Activated CD8-positive, alpha-beta memory T cell treated with anti-CD3 and anti-CD28 coated beads, Interleukin-2, amount 50 U/mL, for 24 hours (primary cell): ENCODE results near the gene PLIN1.
"Not testable (repeated sequence)": the region's sequence is repeated elsewhere in the genome, so short reads cannot be mapped to it uniquely, and the experiment has no call there.

Experiments
- DNase-seq: peaks from one replicate; pipeline ENCODE4 v3.0.0-alpha.2; 2020; ENCODE audit errors: extremely low read depth

Gene PLIN1, protein sequence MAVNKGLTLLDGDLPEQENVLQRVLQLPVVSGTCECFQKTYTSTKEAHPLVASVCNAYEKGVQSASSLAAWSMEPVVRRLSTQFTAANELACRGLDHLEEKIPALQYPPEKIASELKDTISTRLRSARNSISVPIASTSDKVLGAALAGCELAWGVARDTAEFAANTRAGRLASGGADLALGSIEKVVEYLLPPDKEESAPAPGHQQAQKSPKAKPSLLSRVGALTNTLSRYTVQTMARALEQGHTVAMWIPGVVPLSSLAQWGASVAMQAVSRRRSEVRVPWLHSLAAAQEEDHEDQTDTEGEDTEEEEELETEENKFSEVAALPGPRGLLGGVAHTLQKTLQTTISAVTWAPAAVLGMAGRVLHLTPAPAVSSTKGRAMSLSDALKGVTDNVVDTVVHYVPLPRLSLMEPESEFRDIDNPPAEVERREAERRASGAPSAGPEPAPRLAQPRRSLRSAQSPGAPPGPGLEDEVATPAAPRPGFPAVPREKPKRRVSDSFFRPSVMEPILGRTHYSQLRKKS

DNA sequence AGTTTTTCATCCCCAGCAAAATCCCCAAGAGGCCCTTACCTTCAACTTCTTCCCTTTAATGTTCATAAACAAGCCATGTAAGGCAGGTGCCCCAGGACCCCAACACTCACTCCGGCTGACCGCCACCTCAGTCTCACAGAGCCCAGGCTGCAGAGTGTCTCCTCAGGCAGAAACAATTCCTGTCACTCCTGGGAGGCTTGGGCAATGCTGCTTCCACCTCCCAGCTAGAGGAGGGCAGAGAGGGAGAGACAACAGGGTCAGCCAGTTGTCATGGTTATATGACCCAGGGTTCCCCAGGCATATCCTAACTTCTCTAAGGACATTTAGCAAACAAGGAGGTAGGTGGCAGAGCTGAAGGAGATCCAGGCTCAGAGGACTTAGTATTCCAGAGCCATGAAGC lies at the start of gene PLIN1:
PLIN1 (minus strand) TSS at position 156 of the 400 bp plus-strand sequence. CDS start 1,878 bp downstream, outside the sequence.
- no peak for DNase-seq

- DNase-seq = no peak
These were observed 49.1 kb upstream of the PLIN1 start for GRCh38 chr15:89728254-89728653.

- DNase-seq = no peak
These were observed 45.9 kb upstream of the PLIN1 start for GRCh38 chr15:89725064-89725463.

- no peak for DNase-seq
These were observed 45.5 kb upstream of the PLIN1 start for GRCh38 chr15:89724621-89725020.

- DNase-seq = no peak
These were observed 43.9 kb upstream of the PLIN1 start for GRCh38 chr15:89723031-89723430.

- DNase-seq = no peak
These were observed 35.6 kb upstream of the PLIN1 start for GRCh38 chr15:89714775-89715174.

DNA sequence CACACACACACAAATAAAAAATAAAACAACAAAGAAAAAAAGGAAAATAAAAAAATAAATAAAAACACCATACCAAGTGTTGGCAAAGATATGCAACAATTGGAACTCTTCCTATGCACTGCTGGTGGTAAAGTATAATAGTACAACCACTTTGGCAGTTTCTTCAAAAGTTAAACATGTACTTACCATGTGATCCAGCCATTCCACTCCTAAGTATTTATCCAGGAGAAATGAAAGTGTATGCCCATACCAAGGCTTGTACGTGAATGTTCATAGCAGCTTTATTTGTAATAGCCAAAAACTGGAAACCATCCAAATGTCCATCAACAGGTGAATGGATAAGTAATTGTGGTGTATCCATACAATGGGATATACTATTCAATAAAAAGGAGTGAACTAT lies 28.4 kb upstream of the PLIN1 start:
- no peak for DNase-seq

DNA sequence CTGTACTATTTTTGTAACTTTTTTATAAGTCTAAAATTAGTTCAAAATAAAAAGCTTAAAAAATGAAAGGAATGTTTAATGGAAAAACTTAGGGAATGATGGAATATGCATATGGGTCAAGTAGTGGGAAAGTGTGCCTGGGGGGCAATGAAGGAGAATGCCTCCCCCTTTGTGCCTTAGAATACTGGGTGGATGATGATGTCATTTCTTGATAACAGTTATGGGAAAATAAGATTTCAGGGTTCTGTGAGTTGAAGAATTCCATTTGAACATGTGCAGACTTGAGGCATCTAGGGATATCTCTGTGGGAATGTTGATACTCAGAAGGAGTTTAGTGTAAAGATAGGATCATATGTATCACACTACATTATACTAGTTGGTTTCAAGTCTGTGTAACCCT lies 25.2 kb upstream of the PLIN1 start:
- no peak for DNase-seq

DNA sequence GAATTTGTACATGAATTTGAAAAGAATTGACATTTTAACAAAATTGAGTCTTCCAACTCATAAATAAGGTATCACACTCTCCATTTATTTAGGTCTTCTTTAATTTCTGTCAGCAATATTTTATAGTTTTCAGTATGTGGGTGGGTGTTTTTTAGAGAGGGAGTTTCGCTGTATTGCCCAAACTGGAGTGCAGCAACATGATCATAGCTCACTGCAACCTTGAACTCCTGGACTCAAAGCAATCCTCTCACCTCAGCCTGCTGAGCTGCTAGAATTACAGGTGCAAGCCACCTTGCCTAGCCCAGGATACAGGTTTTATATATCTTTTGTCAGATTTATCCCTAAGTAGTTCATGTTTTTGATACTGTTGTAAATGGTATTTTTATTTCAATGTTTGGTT lies 16.0 kb upstream of the PLIN1 start:
- DNase-seq = no peak

DNA sequence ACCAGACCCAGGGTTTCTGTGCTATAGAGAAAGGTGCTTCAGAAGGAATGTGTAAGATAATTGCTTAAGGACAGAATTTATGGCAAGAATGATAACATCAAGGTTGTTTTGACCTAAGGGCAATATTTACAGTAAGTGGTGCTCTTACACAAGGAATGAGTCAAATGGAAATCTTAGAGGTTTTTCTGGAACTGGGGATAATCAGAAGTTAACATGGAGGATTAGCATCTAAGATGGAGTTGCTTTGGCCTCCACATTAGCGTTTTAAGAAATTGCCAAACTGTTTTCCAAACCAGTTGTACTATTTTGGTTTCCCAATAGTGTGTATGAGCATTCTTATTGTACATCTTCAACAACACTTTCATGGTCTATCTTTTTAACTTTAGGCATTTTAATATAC lies 14.5 kb upstream of the PLIN1 start:
- DNase-seq = no peak

DNA sequence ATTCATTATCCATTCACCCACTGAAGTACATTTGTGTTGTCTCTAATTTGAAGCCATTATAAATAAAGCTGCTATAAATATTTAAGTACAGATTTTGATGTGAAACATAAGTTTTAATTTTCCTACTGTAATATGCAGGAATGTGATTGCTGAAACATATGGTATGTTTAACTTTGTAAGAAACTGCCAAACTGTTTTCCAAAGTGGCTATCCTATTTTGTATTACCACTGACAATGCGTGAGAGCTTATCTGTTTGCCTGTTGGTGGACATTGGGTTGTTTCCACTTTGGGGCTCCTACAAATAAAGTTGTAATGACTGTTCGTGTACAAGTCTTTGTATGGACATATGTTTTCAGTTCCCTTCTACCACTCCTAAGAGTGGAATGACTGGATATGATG lies 13.9 kb upstream of the PLIN1 start:
- no peak for DNase-seq

GRCh38 chr15:89690276-89691218 lies 11.4 kb upstream of the PLIN1 start, which contains the start of the genes PEX11A and WDR93:
PEX11A (minus strand) TSS chr15:89690754; CDS start chr15:89690632, 122 bp downstream.
WDR93 (plus strand) TSS chr15:89690811; CDS start chr15:89701747, 10,936 bp downstream.
- peak; percentile 41 for DNase-seq

GRCh38 chr15:89689930-89690275 lies 10.7 kb upstream of the PLIN1 start:
- DNase-seq = not testable (repeated sequence)

DNA sequence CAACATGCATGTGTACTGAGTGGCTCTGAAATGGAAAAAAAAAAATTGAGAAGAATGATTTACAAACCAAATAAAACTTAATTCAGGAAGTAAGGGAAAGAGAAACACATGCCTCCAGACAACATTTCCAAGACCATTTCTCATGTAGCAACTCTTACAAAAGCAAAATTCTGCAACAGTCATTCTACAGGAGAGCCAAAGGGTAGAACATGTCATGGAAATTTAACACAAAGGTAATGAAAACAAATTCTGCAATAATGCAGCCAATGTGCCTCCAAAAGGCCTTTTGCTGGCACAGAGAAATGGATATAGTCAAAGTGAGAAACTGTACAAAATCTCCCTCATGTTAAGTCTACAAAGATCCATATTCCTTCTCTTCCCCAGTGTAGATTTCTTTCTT lies 7.4 kb upstream of the PLIN1 start:
- no peak for DNase-seq

DNA sequence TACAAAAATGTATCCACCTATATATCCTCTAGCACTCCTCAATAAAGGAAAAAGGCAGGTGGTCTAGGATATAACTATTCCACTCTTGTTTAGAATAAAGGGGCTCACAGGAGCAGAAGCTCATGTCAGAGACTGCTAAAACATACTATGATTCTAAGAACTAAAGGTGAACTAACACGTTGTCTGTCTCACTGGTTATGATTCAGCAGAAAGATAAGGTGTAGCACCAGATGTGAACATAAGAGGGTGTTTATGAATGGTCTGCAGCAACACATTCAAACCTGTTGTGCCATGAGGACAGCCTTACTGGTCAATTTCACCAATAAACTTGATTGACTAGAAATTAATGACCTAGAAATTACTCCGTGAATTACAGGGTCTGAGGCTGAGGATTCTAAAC lies 6.8 kb upstream of the PLIN1 start:
- DNase-seq = no peak

- DNase-seq = no peak
These were observed 2.0 kb upstream of the PLIN1 start for GRCh38 chr15:89681146-89681545.

- DNase-seq = no peak
These were observed 1.2 kb upstream of the PLIN1 start for GRCh38 chr15:89680282-89680873.

- no peak for DNase-seq
These were observed 1.8 kb downstream of the PLIN1 start for GRCh38 chr15:89677381-89677780.

- no peak for DNase-seq
These were observed 3.6 kb downstream of the PLIN1 start for GRCh38 chr15:89675606-89676005.

DNA sequence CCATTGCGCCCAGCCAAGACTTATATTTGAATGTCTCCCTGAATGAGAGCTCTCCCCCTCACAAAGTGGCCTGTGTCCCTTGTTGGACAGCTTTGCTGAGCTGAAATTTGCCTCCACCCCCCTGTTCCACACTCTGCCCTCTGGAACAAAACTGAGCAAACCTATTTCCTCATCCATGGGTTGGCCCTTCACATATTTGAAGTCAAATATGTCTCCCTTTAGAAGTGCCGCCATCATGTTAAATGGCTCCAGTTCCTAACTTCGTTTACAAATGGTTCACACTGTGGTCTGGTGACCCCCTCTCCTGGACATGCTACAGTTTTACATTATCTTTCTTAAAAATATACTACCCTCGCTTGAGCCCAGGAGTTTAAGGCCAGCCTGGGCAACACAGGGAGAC lies 4.6 kb downstream of the PLIN1 start:
- DNase-seq = no peak

- no peak for DNase-seq
These were observed 6.0 kb downstream of the PLIN1 start for GRCh38 chr15:89673165-89673512.
